ENCODE data around the gene SMAD6.
A peak's percentile ranks its signal among the peaks of the same experiment; 100 is the strongest.

Gene SMAD6

GRCh38 chr15:66704803-66705153 is 2.7 kb downstream of the SMAD6 start:
- TF ChIP-seq, protein P1, sequence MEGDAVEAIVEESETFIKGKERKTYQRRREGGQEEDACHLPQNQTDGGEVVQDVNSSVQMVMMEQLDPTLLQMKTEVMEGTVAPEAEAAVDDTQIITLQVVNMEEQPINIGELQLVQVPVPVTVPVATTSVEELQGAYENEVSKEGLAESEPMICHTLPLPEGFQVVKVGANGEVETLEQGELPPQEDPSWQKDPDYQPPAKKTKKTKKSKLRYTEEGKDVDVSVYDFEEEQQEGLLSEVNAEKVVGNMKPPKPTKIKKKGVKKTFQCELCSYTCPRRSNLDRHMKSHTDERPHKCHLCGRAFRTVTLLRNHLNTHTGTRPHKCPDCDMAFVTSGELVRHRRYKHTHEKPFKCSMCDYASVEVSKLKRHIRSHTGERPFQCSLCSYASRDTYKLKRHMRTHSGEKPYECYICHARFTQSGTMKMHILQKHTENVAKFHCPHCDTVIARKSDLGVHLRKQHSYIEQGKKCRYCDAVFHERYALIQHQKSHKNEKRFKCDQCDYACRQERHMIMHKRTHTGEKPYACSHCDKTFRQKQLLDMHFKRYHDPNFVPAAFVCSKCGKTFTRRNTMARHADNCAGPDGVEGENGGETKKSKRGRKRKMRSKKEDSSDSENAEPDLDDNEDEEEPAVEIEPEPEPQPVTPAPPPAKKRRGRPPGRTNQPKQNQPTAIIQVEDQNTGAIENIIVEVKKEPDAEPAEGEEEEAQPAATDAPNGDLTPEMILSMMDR (IDR thresholded peaks at IDR 0.05; ENCODE audit: insufficient read depth, low read depth, low read length, missing control alignments): no peak
- DNase-seq (ENCODE audit: low read depth): no peak
- H3K4me3 ChIP-seq (ENCODE audit: low read length): no peak overlapping the region

DNA sequence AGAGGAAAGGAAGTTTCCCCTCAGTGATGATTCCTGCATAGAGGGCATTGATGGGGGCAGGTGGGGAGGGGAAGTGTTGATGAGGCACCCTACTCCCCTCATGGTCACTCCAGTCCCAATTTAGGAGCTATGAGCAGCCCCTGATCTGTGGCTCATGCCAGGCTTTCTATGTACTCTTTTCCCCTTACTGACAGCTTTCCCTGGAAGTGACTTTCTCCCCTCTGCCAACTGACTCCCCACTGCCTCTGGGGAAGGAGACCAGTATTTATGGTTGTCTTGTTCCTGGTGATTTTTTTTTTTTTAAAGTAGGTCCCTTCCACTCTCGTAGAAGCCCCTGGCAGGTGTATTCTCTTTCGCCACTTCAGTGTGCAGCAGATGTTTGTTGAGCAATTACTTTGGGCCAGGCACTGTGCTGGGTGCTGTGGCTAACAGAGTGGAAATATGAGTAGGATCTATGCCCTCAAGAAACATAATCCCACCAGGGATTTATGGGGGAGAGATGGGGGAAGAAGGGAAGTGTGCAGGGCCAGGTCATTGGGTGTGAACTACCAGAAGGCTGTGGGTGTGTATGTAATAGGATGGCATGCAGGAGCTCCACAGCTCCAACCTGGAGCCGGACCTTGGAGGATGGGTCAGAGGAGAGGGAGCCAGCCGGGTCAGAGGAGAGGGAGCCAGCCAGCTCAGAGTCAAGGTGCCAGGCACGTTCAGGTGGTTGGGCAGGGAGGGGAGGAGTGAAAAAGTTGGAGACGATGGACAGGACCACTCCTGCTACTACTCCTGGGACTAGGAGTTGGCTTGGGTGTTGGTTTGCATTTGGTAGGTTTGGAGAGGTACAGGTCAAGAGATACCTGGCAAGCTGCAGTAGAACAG is 3.5 kb downstream of the SMAD6 start:
- no peak overlapping the region for H3K4me3 ChIP-seq (ENCODE audit: low read length)
- no peak for DNase-seq (ENCODE audit: low read depth)
- TF ChIP-seq, protein P1 (IDR thresholded peaks at IDR 0.05; ENCODE audit: insufficient read depth, low read depth, low read length, missing control alignments): no peak

DNA sequence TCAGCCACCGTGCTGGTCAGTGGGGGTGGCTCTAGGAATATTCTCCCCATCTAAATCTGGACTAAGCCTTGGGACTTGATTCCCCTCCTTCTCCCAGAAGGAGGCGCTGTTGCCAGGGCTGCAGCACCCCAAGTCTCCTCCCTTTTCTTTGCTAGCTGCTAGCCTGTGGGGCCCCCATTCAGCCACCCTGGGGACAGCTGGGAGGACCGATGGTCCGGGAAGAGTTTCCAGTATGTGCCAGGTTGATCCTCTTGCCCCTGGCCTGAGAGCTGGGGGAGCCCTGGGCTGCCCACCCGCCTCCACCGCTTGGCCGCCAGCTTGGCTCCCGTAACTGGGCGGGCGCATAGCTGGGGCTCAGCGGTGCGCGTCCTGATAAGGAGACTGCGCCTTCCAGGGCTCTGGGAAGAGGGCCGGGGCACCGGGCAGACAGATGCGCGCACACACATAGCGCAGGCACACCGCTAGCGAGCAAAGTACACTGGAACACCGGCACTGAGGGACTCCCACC is 4.2 kb downstream of the SMAD6 start:
- H3K4me3 ChIP-seq (ENCODE audit: low read length): no peak overlapping the region
- no peak for DNase-seq (ENCODE audit: low read depth)
- TF ChIP-seq, protein P1 (IDR thresholded peaks at IDR 0.05; ENCODE audit: insufficient read depth, low read depth, low read length, missing control alignments): no peak

DNA sequence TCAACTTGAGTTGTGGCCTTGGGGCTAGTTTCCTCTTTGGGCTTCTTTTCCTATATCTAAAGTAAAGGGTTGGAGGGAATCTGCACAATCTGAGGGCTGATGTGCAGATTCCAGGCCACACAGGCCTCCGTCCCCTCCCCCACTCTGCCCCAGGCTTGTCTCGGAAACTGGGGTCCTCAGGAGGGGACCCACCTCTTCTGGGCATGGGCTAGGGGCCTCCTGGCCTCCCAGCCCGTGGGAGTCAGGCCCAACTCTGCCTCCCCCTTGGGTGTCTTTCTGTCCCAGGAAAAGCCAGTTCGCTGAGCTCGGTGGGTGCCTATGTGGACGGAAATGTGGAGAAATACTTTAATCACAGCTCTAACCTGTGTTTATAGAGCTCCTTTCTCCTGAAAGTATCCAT is 4.8 kb downstream of the SMAD6 start:
- no peak overlapping the region for H3K4me3 ChIP-seq (ENCODE audit: low read length)

GRCh38 chr15:66707310-66708082 is 5.5 kb downstream of the SMAD6 start:
- peak; percentile 22 for DNase-seq (ENCODE audit: low read depth)

More for the DNA sequence above, 4.8 kb downstream of the SMAD6 start:
- TF ChIP-seq, protein P1 (IDR thresholded peaks at IDR 0.05; ENCODE audit: insufficient read depth, low read depth, low read length, missing control alignments): no peak
- no peak for DNase-seq (ENCODE audit: low read depth)

DNA sequence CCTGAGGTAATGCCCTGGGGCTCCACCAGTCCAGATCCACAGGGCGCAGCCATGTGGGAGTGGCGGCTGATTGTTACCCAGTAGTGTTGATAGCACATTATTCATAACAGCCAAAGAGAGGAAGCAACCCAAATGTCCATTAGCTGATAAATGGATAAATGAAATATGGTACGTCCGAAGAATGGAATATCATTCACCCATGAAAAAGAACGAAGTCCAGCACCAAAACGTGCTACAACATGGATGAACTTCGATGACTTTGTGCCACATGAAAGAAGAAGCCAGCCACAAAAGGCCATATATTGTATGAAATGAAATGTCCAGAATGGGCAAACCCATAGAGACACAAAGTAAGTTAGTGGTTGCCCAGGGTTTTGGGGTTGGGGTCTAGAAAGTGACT is 6.4 kb downstream of the SMAD6 start:
- H3K4me3 ChIP-seq (ENCODE audit: low read length): no peak overlapping the region
- DNase-seq (ENCODE audit: low read depth): no peak
- TF ChIP-seq, protein P1 (IDR thresholded peaks at IDR 0.05; ENCODE audit: insufficient read depth, low read depth, low read length, missing control alignments): no peak

More at GRCh38 chr15:66707310-66708082, 5.5 kb downstream of the SMAD6 start:
- H3K4me3 ChIP-seq (ENCODE audit: low read length): no peak overlapping the region
- TF ChIP-seq, protein P1 (IDR thresholded peaks at IDR 0.05; ENCODE audit: insufficient read depth, low read depth, low read length, missing control alignments): peak; percentile 1
